ENCODE data around the gene OR3A2.
"Not testable (repeated sequence)": the region's sequence is repeated elsewhere in the genome, so short reads cannot be mapped to it uniquely, and the experiment has no call there.

DNA sequence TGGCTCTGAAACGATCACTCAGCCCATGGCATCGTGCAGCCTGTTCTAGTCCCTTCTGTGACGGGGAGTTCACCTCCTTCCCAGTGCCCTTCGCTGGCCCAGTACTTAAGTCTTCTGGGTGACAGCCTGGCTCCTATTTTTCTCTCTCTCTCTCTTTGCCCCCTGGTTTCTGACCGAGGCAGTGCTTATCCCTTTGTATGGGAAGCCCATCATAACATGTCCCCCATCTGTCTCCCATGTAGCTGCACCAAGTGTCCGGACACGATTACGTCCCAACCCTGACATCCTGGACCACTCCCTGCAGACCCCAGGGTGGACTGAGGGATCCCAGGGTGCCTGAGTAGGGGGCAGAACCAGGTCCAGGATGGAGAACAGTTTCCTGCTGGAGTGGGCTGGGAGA is 153.8 kb downstream of the OR3A2 start:
- not testable (repeated sequence) for TF ChIP-seq POLR2A (IDR thresholded peaks at IDR 0.05); EP300 (IDR thresholded peaks at IDR 0.05; ENCODE audit: low read depth); POLR2AphosphoS5 (IDR thresholded peaks at IDR 0.05)
- TF ChIP-seq, protein P1, sequence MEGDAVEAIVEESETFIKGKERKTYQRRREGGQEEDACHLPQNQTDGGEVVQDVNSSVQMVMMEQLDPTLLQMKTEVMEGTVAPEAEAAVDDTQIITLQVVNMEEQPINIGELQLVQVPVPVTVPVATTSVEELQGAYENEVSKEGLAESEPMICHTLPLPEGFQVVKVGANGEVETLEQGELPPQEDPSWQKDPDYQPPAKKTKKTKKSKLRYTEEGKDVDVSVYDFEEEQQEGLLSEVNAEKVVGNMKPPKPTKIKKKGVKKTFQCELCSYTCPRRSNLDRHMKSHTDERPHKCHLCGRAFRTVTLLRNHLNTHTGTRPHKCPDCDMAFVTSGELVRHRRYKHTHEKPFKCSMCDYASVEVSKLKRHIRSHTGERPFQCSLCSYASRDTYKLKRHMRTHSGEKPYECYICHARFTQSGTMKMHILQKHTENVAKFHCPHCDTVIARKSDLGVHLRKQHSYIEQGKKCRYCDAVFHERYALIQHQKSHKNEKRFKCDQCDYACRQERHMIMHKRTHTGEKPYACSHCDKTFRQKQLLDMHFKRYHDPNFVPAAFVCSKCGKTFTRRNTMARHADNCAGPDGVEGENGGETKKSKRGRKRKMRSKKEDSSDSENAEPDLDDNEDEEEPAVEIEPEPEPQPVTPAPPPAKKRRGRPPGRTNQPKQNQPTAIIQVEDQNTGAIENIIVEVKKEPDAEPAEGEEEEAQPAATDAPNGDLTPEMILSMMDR (IDR thresholded peaks at IDR 0.05): not testable (repeated sequence)

Data from transverse colon (tissue), 4 donors.